Ammon's horn (tissue), 1 donor: ENCODE data around the gene HPN.

Experiments used
- DNase-seq: peaks from one replicate; pipeline ENCODE4 v3.0.0-alpha.2; 2016; ENCODE audit warnings: low spot score

HPN gene

GRCh38 chr19:35105411-35106290 lies 64.1 kb downstream of the HPN start:
- DNase-seq = no peak

- DNase-seq = peak; percentile 93
Measured at GRCh38 chr19:35106291-35106583, 64.7 kb downstream of the HPN start.

GRCh38 chr19:35106898-35107541 lies 65.5 kb downstream of the HPN start:
- DNase-seq = no peak

- peak; percentile 95 for DNase-seq
Measured at GRCh38 chr19:35107545-35107944, 66.0 kb downstream of the HPN start.

GRCh38 chr19:35108730-35109129 lies 67.2 kb downstream of the HPN start:
- DNase-seq = no peak

GRCh38 chr19:35109395-35110112 lies 68.0 kb downstream of the HPN start:
- peak; percentile 78 for DNase-seq

- no peak for DNase-seq
Measured at GRCh38 chr19:35110974-35111373, 69.5 kb downstream of the HPN start.

GRCh38 chr19:35112995-35113688 lies 71.6 kb downstream of the HPN start:
- DNase-seq = no peak

GRCh38 chr19:35114353-35115176 lies 73.0 kb downstream of the HPN start:
- DNase-seq = peak; percentile 87

GRCh38 chr19:35115177-35115951 lies 73.8 kb downstream of the HPN start, which contains the start of gene FXYD3:
TSS of gene FXYD3 (plus strand) at chr19:35115823. CDS start at chr19:35119377, 3,554 bp downstream.
- peak; percentile 94 for DNase-seq
